Measurements from ENCODE around the gene MNT.

Gene MNT

DNA sequence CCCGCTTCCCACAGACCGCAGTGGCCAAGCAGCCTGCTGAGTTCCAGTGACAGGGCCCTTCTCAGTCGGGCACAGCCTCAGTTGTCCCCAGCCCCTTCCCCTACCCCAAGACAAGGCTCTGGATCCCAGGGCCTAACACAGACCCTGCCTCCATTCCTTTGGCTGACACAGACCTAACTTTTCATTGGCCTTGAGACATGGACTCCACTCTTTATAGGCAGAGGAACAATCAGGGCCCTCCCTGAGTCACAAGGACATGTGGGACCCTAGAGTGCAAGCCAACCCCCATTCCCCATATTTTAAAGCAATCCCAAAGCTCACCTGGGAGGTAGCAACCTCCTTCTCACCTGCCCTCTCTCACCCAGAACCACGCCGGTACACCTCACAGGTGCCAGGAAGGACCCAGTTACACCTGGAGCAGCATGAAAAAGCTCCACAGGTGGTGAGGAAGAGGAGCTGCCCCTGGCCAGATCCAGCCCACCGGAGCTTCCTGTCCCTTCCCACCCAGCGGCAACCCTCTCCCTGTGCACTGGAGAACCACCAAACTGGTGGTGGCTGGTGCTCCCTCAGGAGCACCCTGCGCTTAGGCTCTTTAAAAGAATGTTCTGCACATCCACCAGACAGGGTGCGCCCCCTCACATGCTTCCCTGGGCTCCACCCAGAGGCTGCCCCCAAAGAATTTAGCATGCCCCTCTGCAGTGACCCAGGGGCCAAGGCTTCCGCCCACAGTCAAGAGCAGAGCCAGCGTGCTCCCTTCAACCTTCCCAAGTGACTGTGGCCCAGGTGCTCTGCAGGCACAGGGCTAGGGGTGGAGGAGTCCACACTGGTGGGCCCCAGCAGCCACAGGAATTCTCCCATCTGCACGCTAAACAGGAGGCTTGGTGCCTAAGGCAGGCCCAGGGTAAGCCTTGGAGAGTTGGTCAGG lies 3.4 kb downstream of the MNT start:
- in situ Hi-C loops (cut with MboI; ENCODE audit: low pct_unique_long_range_greater_than_20kb, low sequenced_read_pairs, unreplicated experiment) = no loop called here
- TF ChIP-seq, protein P1, sequence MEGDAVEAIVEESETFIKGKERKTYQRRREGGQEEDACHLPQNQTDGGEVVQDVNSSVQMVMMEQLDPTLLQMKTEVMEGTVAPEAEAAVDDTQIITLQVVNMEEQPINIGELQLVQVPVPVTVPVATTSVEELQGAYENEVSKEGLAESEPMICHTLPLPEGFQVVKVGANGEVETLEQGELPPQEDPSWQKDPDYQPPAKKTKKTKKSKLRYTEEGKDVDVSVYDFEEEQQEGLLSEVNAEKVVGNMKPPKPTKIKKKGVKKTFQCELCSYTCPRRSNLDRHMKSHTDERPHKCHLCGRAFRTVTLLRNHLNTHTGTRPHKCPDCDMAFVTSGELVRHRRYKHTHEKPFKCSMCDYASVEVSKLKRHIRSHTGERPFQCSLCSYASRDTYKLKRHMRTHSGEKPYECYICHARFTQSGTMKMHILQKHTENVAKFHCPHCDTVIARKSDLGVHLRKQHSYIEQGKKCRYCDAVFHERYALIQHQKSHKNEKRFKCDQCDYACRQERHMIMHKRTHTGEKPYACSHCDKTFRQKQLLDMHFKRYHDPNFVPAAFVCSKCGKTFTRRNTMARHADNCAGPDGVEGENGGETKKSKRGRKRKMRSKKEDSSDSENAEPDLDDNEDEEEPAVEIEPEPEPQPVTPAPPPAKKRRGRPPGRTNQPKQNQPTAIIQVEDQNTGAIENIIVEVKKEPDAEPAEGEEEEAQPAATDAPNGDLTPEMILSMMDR (IDR thresholded peaks at IDR 0.05; ENCODE audit: extremely low read depth, insufficient read depth, missing control alignments) = no peak
- DNase-seq (ENCODE audit: low spot score) = no peak

DNA sequence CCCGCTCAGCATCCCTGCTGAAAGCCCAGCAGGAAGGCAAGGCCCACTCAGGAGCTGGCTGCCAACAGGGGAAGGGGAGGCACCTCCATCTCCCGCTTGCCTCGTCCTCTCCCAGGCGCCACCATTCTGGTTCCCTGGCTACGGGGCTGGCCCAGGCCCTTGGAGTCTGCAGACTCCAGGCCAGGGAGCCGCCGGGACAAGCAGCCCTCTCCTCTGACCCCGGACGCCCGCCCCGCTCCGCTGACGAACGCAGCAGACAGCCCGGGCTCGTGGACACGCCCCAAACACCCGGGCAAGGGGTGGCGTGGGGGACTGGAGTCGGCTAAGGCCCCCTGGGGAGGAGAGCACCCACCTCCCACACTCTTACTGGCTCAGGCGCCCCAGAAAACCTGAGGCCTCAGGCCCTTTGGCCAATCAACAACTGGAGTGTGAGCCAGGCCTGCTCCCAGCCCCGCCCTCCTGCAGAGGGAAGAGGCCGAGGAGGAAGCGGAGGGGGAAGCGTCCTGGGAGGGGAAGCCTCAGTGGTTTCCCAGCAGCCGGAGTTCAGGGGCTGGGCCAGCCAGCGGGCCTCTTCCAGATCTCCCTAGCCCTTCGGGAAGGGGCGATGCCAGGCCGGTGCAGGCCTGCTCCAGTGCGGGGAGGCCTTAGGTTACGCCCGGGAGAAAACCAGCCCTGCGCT lies 4.2 kb downstream of the MNT start:
- peak; percentile 78 for DNase-seq (ENCODE audit: low spot score)
- TF ChIP-seq, protein P1 (IDR thresholded peaks at IDR 0.05; ENCODE audit: extremely low read depth, insufficient read depth, missing control alignments) = no peak

DNA sequence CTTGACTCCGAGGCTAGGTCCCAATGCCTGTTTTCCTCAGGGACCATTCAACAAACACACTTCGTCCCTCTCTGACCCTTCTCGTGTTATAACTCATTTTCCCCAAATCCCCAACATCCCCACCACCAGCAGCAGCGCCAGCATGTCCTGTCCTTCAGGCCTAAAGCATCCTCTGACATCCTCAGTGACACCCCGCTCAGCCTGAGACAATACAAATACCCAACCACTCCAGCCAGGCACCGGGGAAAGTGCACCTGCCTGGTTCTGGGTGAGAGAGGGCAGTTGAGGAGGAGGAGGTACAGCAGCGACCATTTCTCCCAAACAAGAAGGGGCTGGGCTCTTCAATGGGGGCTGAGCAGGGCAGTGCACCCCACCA lies 4.7 kb downstream of the MNT start:
- in situ Hi-C loops (cut with MboI; ENCODE audit: low pct_unique_long_range_greater_than_20kb, low sequenced_read_pairs, unreplicated experiment) = no loop called here
- TF ChIP-seq, protein P1 (IDR thresholded peaks at IDR 0.05; ENCODE audit: extremely low read depth, insufficient read depth, missing control alignments) = no peak
- no peak for DNase-seq (ENCODE audit: low spot score)

More for the DNA sequence above, 4.2 kb downstream of the MNT start:
- in situ Hi-C loops (cut with MboI; ENCODE audit: low pct_unique_long_range_greater_than_20kb, low sequenced_read_pairs, unreplicated experiment) = no loop called here

DNA sequence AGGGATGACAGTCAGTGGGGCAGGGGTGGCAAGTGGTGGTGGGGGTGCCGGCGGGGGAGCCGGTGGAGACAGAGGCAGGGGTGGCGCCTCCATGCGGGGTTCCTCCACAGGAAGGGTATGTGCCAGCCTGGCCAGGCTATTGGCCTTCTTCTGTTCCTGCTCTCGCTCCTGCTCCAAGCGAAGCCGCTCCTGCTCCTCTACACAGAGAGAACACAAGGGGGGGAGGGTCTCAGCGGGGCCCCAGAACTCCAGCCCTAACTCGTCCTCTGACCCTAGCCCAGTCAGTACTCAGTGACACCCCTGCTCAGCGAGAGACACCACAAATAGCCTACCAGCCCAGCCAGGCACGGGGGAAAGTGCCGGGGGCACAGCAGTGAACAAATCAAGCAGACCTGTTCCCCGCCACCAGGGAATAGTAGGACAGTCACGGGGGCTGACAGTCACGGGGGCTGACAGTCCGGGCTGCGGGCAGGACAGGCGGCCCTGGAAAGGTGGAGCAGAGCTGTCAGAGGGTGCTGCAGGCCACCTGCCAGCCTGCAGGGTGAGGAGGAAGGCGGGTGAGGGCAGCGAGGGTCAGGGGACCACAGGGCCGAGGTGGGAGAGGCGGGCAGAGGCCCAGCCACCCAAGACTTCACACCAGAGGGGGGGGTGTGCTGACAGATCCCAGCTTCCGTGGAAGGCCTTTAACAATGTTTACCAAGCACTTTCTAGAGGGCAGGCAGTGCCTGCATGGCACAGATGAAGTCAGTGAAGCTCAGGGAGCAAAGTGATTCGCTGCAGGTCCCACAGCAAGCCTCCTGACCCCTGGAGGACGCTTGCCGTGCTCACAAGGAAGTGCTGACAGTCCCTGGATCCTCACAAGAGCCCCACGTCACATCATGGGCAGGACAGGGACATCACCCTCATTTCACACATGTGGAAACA lies 5.3 kb downstream of the MNT start:
- DNase-seq (ENCODE audit: low spot score) = no peak
- in situ Hi-C loops (cut with MboI; ENCODE audit: low pct_unique_long_range_greater_than_20kb, low sequenced_read_pairs, unreplicated experiment) = no loop called here
- TF ChIP-seq, protein P1 (IDR thresholded peaks at IDR 0.05; ENCODE audit: extremely low read depth, insufficient read depth, missing control alignments) = no peak

DNA sequence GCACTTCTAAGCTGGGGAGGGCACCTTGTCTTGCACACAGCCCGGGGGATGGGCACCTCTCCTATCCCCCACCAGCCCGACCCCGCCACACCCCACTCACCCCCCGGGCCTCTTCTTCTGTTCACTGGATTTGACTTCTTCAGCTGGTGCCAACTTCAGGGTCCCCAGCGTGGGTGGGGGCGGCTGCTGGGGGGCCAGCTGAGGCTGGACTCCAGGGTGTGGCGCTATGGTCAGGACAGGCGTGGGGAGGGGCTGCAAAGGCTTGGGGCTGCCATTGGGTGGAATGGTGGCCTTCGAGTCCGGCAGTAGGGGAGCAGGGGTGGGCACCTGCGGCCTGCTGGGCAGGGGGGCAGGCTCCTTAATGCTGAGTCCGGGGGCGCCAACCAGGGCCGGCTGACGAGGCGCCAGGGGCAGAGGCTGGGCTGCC lies 6.1 kb downstream of the MNT start:
- no peak for DNase-seq (ENCODE audit: low spot score)
- TF ChIP-seq, protein P1 (IDR thresholded peaks at IDR 0.05; ENCODE audit: extremely low read depth, insufficient read depth, missing control alignments) = no peak
- in situ Hi-C loops (cut with MboI; ENCODE audit: low pct_unique_long_range_greater_than_20kb, low sequenced_read_pairs, unreplicated experiment) = no loop called here

All from GM13977 (cell line).